SK-N-SH treated with all-trans-retinoic acid at 6 μM for 48 hours (cell line): ENCODE data around the gene KLHL17.

Experiments
- ATAC-seq: fragments of 200-7000 bp; cut with Tn5 transposase; 3 replicates; pipeline ENCODE4 v1.9.1; 2020; ENCODE audit warnings: mild to moderate bottlenecking, moderate library complexity
- ARNTL ChIP-seq: fragments of 450-650 bp; formaldehyde crosslinking; IDR thresholded peaks from 2 replicates; pipeline ENCODE4 v1.5.0; 2020; ENCODE audit warnings: low read depth, mild to moderate bottlenecking, moderate library complexity, borderline replicate concordance
- BACH2 ChIP-seq: fragments of 250-450 bp; sonication (Bioruptor Pico); IDR thresholded peaks from 2 replicates; pipeline ENCODE4 v1.9.0; 2021; ENCODE audit warnings: mild to moderate bottlenecking, borderline replicate concordance
- CREB5 ChIP-seq: fragments of 250-450 bp; sonication (Bioruptor Pico); IDR thresholded peaks from 2 replicates; pipeline ENCODE4 v1.5.1; 2020; ENCODE audit warnings: low read depth, mild to moderate bottlenecking, moderate library complexity
- CSDC2 ChIP-seq: fragments of 250-450 bp; sonication (Bioruptor Pico); IDR thresholded peaks from 2 replicates; pipeline ENCODE4 v1.5.0; 2020; ENCODE audit warnings: mild to moderate bottlenecking, moderate library complexity
- ESRRG ChIP-seq: fragments of 250-450 bp; sonication (Bioruptor Pico); IDR thresholded peaks from 2 replicates; pipeline ENCODE4 v1.6.1; 2021; ENCODE audit warnings: mild to moderate bottlenecking
- GLIS3 ChIP-seq: fragments of 250-450 bp; sonication (Bioruptor Pico); IDR thresholded peaks from 2 replicates; pipeline ENCODE4 v1.5.0; 2020; ENCODE audit warnings: mild to moderate bottlenecking, moderate library complexity
- ISL1 ChIP-seq: fragments of 250-450 bp; sonication (Bioruptor Pico); IDR thresholded peaks from 2 replicates; pipeline ENCODE4 v2.1.2; 2022; ENCODE audit warnings: mild to moderate bottlenecking, moderate library complexity
- OSR1 ChIP-seq: fragments of 250-450 bp; sonication (Bioruptor Pico); IDR thresholded peaks from 2 replicates; pipeline ENCODE4 v1.8.0; 2022; ENCODE audit warnings: moderate library complexity, mild to moderate bottlenecking, inconsistent platforms
- POU6F1 ChIP-seq: fragments of 250-450 bp; sonication (Bioruptor Pico); IDR thresholded peaks from 2 replicates; pipeline ENCODE4 v1.8.0; 2021; ENCODE audit warnings: low read depth, mild to moderate bottlenecking, moderate library complexity, borderline replicate concordance
- PPARA ChIP-seq: fragments of 250-450 bp; sonication (Bioruptor Pico); IDR thresholded peaks from 2 replicates; pipeline ENCODE4 v1.5.0; 2020; ENCODE audit warnings: mild to moderate bottlenecking, borderline replicate concordance
- TCF4 ChIP-seq: fragments of 250-450 bp; sonication (Bioruptor Pico); IDR thresholded peaks from 2 replicates; pipeline ENCODE4 v1.8.0; 2021; ENCODE audit warnings: mild to moderate bottlenecking, moderate library complexity, borderline replicate concordance
- TSHZ2 ChIP-seq: fragments of 250-450 bp; sonication (Bioruptor Pico); IDR thresholded peaks from 2 replicates; pipeline ENCODE4 v1.5.0; 2020; ENCODE audit warnings: mild to moderate bottlenecking, moderate library complexity
- ZC3H10 ChIP-seq: fragments of 250-450 bp; sonication (Bioruptor Pico); IDR thresholded peaks from 2 replicates; pipeline ENCODE4 v1.5.1; 2021; ENCODE audit warnings: mild to moderate bottlenecking, moderate library complexity
- ZFP3 ChIP-seq: fragments of 250-450 bp; sonication (Bioruptor Pico); IDR thresholded peaks from 2 replicates; pipeline ENCODE4 v1.5.0; 2020; ENCODE audit warnings: mild to moderate bottlenecking, moderate library complexity
- ZNF565 ChIP-seq: fragments of 450-650 bp; formaldehyde crosslinking; conservative IDR thresholded peaks from 2 replicates; pipeline ENCODE4 v1.5.0; 2020; ENCODE audit warnings: low read depth, mild to moderate bottlenecking, moderate library complexity
- ZNF8 ChIP-seq: fragments of 450-650 bp; formaldehyde crosslinking; IDR thresholded peaks from 2 replicates; pipeline ENCODE4 v1.5.0; 2020; ENCODE audit warnings: mild to moderate bottlenecking, moderate library complexity
- TF ChIP-seq, protein P1 (sequence below): fragments of 250-450 bp; sonication (Bioruptor Pico); IDR thresholded peaks from 2 replicates; pipeline ENCODE4 v1.8.0; 2020; ENCODE audit warnings: mild to moderate bottlenecking, moderate library complexity, borderline replicate concordance

Gene KLHL17

GRCh38 chr1:933603-933940 lies 26.8 kb upstream of the KLHL17 start (continued):
- TF ChIP-seq ZFP3 (CRISPR knock-in tag) (no peak), GLIS3 (no peak), POU6F1 (CRISPR knock-in tag) (no peak), TCF4 (no peak), OSR1 (CRISPR knock-in tag) (no peak)

DNA sequence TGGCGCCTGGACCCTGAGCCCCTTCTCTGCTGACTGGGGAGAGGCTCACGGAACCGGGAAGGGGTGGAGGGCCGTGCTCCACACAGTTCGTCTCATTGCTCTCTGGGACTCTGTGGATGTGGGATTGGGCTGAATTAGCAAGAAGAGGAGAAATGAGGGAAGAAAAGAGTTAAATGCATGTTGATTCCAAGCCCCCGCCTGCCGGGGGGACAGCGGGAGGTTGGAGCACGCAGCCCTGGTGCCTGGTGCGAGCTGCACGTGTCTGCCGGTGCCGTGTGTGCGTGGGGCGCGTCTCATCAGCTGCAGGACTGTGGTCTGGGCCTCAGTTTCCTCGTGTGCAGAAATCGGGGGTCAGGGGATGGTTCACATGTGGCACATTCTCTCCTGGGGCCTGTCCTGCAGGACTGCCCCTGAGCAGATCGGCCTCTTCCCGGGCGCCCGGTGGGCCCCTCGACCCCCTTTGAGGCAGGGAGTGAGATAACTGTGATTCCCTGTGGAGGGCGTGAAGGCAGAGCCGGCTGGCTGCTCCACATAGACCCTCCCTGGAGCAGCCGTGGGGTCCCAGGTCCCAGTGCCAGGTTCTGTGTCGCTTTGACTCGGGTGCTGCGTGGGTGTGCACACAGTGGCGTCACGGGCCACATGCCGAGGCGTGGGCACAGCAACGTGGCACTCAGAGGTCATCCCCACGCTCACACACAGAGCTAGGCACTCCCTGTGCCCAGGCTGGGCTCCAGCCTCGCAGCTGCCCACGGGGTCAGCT lies 25.2 kb upstream of the KLHL17 start:
- no peak for TF ChIP-seq ZC3H10
- TF ChIP-seq BACH2 (CRISPR knock-in tag): no peak
- no peak for TF ChIP-seq TSHZ2 (CRISPR knock-in tag)
- no peak for TF ChIP-seq CSDC2 (CRISPR knock-in tag)
- TF ChIP-seq POU6F1 (CRISPR knock-in tag): no peak
- no peak for TF ChIP-seq ZFP3 (CRISPR knock-in tag)
- TF ChIP-seq ESRRG: no peak
- no peak for TF ChIP-seq ZNF565 (CRISPR knock-in tag)
- TF ChIP-seq ARNTL (CRISPR knock-in tag): no peak
- no peak for TF ChIP-seq ISL1
- TF ChIP-seq, protein P1, sequence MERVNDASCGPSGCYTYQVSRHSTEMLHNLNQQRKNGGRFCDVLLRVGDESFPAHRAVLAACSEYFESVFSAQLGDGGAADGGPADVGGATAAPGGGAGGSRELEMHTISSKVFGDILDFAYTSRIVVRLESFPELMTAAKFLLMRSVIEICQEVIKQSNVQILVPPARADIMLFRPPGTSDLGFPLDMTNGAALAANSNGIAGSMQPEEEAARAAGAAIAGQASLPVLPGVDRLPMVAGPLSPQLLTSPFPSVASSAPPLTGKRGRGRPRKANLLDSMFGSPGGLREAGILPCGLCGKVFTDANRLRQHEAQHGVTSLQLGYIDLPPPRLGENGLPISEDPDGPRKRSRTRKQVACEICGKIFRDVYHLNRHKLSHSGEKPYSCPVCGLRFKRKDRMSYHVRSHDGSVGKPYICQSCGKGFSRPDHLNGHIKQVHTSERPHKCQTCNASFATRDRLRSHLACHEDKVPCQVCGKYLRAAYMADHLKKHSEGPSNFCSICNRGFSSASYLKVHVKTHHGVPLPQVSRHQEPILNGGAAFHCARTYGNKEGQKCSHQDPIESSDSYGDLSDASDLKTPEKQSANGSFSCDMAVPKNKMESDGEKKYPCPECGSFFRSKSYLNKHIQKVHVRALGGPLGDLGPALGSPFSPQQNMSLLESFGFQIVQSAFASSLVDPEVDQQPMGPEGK: no peak
- TF ChIP-seq PPARA: no peak
- TF ChIP-seq TCF4: no peak

GRCh38 chr1:935751-936231 lies 24.6 kb upstream of the KLHL17 start:
- no peak for ATAC-seq
- TF ChIP-seq ARNTL (CRISPR knock-in tag) (no peak), ZNF8 (CRISPR knock-in tag) (no peak), GLIS3 (no peak), CREB5 (CRISPR knock-in tag) (no peak)

More for the DNA sequence above, 25.2 kb upstream of the KLHL17 start:
- no peak for ATAC-seq
